Loucy (cell line): ENCODE data around the gene LIPN.

Source experiments
- CTCF ChIP-seq: fragments of 200-600 bp; sonication (generic); conservative IDR thresholded peaks from 2 replicates; pipeline ENCODE4 v1.5.1; 2014; ENCODE audit warnings: mild to moderate bottlenecking, antibody characterized with exemption, low read length
- EZH2phosphoT487 ChIP-seq: fragments of 200-600 bp; IDR thresholded peaks from 2 replicates; pipeline ENCODE4 v1.6.1; 2018; ENCODE audit warnings: antibody characterized with exemption, mild to moderate bottlenecking, moderate library complexity, borderline replicate concordance

- TF ChIP-seq CTCF (no peak), EZH2phosphoT487 (no peak)
Observed at GRCh38 chr10:88756660-88757059, 3.2 kb upstream of the LIPN start.
